ENCODE measurements around the gene F5. TPM values are rescaled to one million over a fixed set of nuclear protein-coding genes. Genes with fewer than 3 reads are reported as not detected.

The F5 gene
- total RNA-seq, 4 donors from 2014 or later: 0.32 to 0.82 (median 0.37) TPM; not detected in 1

DNA sequence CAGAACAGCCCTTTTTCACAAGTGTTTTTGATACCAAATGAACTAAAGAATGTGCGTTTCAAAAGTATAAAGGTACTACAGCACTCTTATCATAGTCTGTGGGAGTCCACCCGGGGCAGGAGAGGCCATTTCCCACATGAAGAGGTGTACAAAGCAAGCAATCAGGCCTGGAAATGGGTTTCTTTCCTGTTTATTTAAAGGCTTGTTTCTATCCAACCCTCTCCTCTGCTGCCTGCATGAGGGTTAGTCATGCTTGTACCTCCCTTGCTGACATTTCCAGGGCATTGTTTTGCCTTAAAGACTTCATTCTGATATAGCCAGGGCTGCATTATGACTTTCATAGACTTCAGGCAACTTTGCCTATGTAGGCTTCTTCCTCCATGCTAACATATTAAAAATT, 32.1 kb upstream of the F5 start:
- in situ Hi-C loops (cut with MboI; ENCODE audit: low pct_ligation_motif_present in 1 of 4, low pct_unique_long_range_greater_than_20kb in 1 of 4, low sequenced_read_pairs in 3 of 4): no loop called here
- H3K27ac ChIP-seq: no peak overlapping the region
- H3K4me3 ChIP-seq: no peak overlapping the region
- DNase-seq: no peak
- H3K9me3 ChIP-seq: no peaks in the 10 kb centered on the region
- TF ChIP-seq POLR2AphosphoS5 (IDR thresholded peaks at IDR 0.05) (no peak), POLR2A (IDR thresholded peaks at IDR 0.05) (no peak), EP300 (IDR thresholded peaks at IDR 0.05; ENCODE audit: low read depth) (no peak)
- TF ChIP-seq, protein P1, sequence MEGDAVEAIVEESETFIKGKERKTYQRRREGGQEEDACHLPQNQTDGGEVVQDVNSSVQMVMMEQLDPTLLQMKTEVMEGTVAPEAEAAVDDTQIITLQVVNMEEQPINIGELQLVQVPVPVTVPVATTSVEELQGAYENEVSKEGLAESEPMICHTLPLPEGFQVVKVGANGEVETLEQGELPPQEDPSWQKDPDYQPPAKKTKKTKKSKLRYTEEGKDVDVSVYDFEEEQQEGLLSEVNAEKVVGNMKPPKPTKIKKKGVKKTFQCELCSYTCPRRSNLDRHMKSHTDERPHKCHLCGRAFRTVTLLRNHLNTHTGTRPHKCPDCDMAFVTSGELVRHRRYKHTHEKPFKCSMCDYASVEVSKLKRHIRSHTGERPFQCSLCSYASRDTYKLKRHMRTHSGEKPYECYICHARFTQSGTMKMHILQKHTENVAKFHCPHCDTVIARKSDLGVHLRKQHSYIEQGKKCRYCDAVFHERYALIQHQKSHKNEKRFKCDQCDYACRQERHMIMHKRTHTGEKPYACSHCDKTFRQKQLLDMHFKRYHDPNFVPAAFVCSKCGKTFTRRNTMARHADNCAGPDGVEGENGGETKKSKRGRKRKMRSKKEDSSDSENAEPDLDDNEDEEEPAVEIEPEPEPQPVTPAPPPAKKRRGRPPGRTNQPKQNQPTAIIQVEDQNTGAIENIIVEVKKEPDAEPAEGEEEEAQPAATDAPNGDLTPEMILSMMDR (IDR thresholded peaks at IDR 0.05): no peak
- intact Hi-C loops (cut with DNase I; ENCODE audit: low total_unique reads): no loop called here
- H3K4me1 ChIP-seq: no peaks in the 10 kb centered on the region
- no peaks in the 10 kb centered on the region for H3K36me3 ChIP-seq
- no peaks in the 10 kb centered on the region for H3K27me3 ChIP-seq
- 76 to 77% methylated on average over 2 of the region's 2 CpGs for WGBS, 2 donors (ENCODE audit: low coverage in 1 of 2)

DNA sequence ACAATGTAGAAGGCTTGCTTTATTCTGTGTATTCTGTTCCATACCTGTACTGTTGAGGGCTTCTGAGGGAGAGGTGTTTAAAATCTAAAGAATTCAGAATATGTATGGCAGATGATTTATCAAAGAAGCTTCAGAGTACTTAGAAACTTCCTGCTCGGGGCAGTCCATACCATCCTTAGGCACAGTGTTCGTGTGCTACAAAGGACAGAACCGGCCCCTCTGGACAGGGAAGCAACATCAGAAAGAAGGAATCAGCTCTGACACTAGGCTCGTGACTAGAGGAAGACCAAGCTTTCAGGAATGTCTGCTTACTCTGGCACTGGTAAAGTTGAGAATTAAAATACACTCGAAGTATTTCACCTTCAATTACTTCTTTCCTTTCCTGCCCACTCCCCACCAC, 29.5 kb upstream of the F5 start:
- TF ChIP-seq EP300 (IDR thresholded peaks at IDR 0.05; ENCODE audit: low read depth): no peak
- no peak for TF ChIP-seq POLR2AphosphoS5 (IDR thresholded peaks at IDR 0.05)
- TF ChIP-seq, protein P1 (IDR thresholded peaks at IDR 0.05): no peak
- TF ChIP-seq POLR2A (IDR thresholded peaks at IDR 0.05): no peak
- no peaks in the 10 kb centered on the region for H3K4me1 ChIP-seq
- intact Hi-C loops (cut with DNase I; ENCODE audit: low total_unique reads): no loop called here
- no peaks in the 10 kb centered on the region for H3K9me3 ChIP-seq
- peaks cover 6% of the 10 kb centered on the region for H3K27me3 ChIP-seq
- no peaks in the 10 kb centered on the region for H3K36me3 ChIP-seq
- H3K4me3 ChIP-seq: no peak overlapping the region
- WGBS, 2 donors (ENCODE audit: low coverage in 1 of 2): 37 to 63% methylated on average over 2 to 5 of the region's 5 CpGs
- in situ Hi-C loops (cut with MboI; ENCODE audit: low pct_ligation_motif_present in 1 of 4, low pct_unique_long_range_greater_than_20kb in 1 of 4, low sequenced_read_pairs in 3 of 4): no loop called here
- H3K27ac ChIP-seq: no peak overlapping the region
- DNase-seq: no peak

DNA sequence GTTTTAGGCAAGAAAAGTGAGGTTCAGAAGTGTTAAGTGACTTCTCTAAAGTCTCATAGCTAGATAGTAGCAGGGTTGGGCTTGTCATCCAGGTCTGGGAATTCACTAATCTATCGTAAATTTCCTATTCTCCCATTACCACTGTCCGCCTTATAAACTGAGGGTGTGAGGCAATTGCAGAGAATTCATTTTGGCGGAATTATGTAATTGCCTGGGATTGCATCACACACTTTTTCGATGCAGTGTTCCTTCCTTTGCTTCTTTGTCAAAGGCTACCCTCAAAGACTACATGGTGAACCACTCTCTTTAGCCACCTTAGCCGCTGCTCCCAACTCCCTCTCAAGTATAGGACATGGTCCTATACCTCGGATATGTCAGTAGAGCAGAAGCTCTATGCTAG, 24.6 kb upstream of the F5 start:
- no peaks in the 10 kb centered on the region for H3K36me3 ChIP-seq
- no peak for DNase-seq
- H3K9me3 ChIP-seq: no peaks in the 10 kb centered on the region
- intact Hi-C loops (cut with DNase I; ENCODE audit: low total_unique reads) (no loop called here), in situ Hi-C loops (cut with MboI; ENCODE audit: low pct_ligation_motif_present in 1 of 4, low pct_unique_long_range_greater_than_20kb in 1 of 4, low sequenced_read_pairs in 3 of 4) (no loop called here)
- H3K4me1 ChIP-seq: no peaks in the 10 kb centered on the region
- TF ChIP-seq EP300 (IDR thresholded peaks at IDR 0.05; ENCODE audit: low read depth): no peak
- TF ChIP-seq, protein P1 (IDR thresholded peaks at IDR 0.05): no peak
- TF ChIP-seq POLR2AphosphoS5 (IDR thresholded peaks at IDR 0.05): no peak
- TF ChIP-seq POLR2A (IDR thresholded peaks at IDR 0.05): no peak
- no peak overlapping the region for H3K27ac ChIP-seq
- 75 to 90% methylated on average over 5 to 6 of the region's 6 CpGs for WGBS, 2 donors (ENCODE audit: low coverage in 1 of 2)
- H3K4me3 ChIP-seq: no peak overlapping the region
- H3K27me3 ChIP-seq: peaks cover 6% of the 10 kb centered on the region

DNA sequence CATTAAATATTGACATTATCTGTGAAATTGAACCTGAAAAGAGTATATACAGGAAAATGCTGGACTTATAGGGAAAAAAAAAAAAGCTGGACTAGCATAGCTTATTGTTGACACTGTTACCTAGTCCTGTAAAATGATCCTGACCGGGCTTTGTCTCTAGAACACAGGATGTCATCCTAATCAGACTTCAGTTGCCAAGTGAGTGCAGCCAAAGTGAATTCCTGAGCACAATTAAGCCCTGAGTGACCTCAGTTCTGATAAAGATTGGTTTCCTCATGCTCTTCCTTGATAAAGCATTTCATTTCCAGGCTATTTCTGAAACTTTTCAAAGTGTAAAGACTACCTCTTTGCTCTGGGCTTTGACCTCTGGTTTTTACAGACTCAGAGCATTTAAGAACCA, 23.8 kb upstream of the F5 start:
- Histone ChIP-seq H3K4me1 (no peaks in the 10 kb centered on the region), H3K36me3 (no peaks in the 10 kb centered on the region), H3K9me3 (no peaks in the 10 kb centered on the region), H3K27me3 (peaks cover 6% of the 10 kb centered on the region), H3K4me3 (no peak overlapping the region), H3K27ac (no peak overlapping the region)
- TF ChIP-seq POLR2A (IDR thresholded peaks at IDR 0.05): no peak
- TF ChIP-seq, protein P1 (IDR thresholded peaks at IDR 0.05): no peak
- no peak for TF ChIP-seq POLR2AphosphoS5 (IDR thresholded peaks at IDR 0.05)
- no peak for TF ChIP-seq EP300 (IDR thresholded peaks at IDR 0.05; ENCODE audit: low read depth)
- WGBS, 2 donors (ENCODE audit: low coverage in 1 of 2): 26 to 50% methylated on average over 1 of the region's 1 CpG
- no peak for DNase-seq
- intact Hi-C loops (cut with DNase I; ENCODE audit: low total_unique reads) (no loop called here), in situ Hi-C loops (cut with MboI; ENCODE audit: low pct_ligation_motif_present in 1 of 4, low pct_unique_long_range_greater_than_20kb in 1 of 4, low sequenced_read_pairs in 3 of 4) (no loop called here)
